ENCODE results near the gene OGFR. TPM values are rescaled to one million over a fixed set of nuclear protein-coding genes. Genes with fewer than 3 reads are reported as not detected.

OGFR gene
- polyA plus RNA-seq, 1 donor: 46.1 TPM

- peaks cover 39% of the 10 kb centered on the region for H3K36me3 ChIP-seq (ENCODE audit: control insufficient read depth, insufficient read depth, low read length)
- no peak for DNase-seq
- H3K9me3 ChIP-seq (ENCODE audit: control insufficient read depth, low read depth, low read length): no peaks in the 10 kb centered on the region
- no peak overlapping the region for H3K4me3 ChIP-seq (ENCODE audit: low read length)
- H3K4me1 ChIP-seq (ENCODE audit: control insufficient read depth, insufficient read depth, low read length): peaks cover 18% of the 10 kb centered on the region
- H3K27ac ChIP-seq (ENCODE audit: low read length): no peak overlapping the region
- 100% methylated on average over 2 of the region's 26 CpGs for WGBS (ENCODE audit: insufficient coverage, low lambda C conversion rate)
- no peaks in the 10 kb centered on the region for H3K27me3 ChIP-seq (ENCODE audit: control insufficient read depth, insufficient read depth, low read length)
Measured at GRCh38 chr20:62800314-62801259, 4.0 kb upstream of the OGFR start.

GRCh38 chr20:62801284-62802010, 3.2 kb upstream of the OGFR start:
- Histone ChIP-seq H3K27me3 (ENCODE audit: control insufficient read depth, insufficient read depth, low read length) (no peaks in the 10 kb centered on the region), H3K27ac (ENCODE audit: low read length) (no peak overlapping the region), H3K4me3 (ENCODE audit: low read length) (no peak overlapping the region), H3K9me3 (ENCODE audit: control insufficient read depth, low read depth, low read length) (no peaks in the 10 kb centered on the region), H3K4me1 (ENCODE audit: control insufficient read depth, insufficient read depth, low read length) (peaks cover 26% of the 10 kb centered on the region), H3K36me3 (ENCODE audit: control insufficient read depth, insufficient read depth, low read length) (peaks cover 42% of the 10 kb centered on the region)
- DNase-seq: no peak
- no CpG with 5 or more reads among the region's 15 CpGs for WGBS (ENCODE audit: insufficient coverage, low lambda C conversion rate)

- Histone ChIP-seq H3K9me3 (ENCODE audit: control insufficient read depth, low read depth, low read length) (no peaks in the 10 kb centered on the region), H3K4me3 (ENCODE audit: low read length) (no peak overlapping the region), H3K36me3 (ENCODE audit: control insufficient read depth, insufficient read depth, low read length) (peaks cover 48% of the 10 kb centered on the region), H3K4me1 (ENCODE audit: control insufficient read depth, insufficient read depth, low read length) (peaks cover 30% of the 10 kb centered on the region), H3K27ac (ENCODE audit: low read length) (no peak overlapping the region), H3K27me3 (ENCODE audit: control insufficient read depth, insufficient read depth, low read length) (no peaks in the 10 kb centered on the region)
- DNase-seq: no peak
- WGBS (ENCODE audit: insufficient coverage, low lambda C conversion rate): no CpG with 5 or more reads among the region's 22 CpGs
Measured at GRCh38 chr20:62802026-62802712, 2.5 kb upstream of the OGFR start.

GRCh38 chr20:62804021-62804626, 511 bp upstream of the OGFR start:
- Histone ChIP-seq H3K36me3 (ENCODE audit: control insufficient read depth, insufficient read depth, low read length) (peaks cover 52% of the 10 kb centered on the region), H3K4me1 (ENCODE audit: control insufficient read depth, insufficient read depth, low read length) (peaks cover 15% of the 10 kb centered on the region)
- no CpG with 5 or more reads among the region's 25 CpGs for WGBS (ENCODE audit: insufficient coverage, low lambda C conversion rate)

GRCh38 chr20:62805155-62805710, 598 bp downstream of the OGFR start:
- H3K4me1 ChIP-seq (ENCODE audit: control insufficient read depth, insufficient read depth, low read length): peaks cover 15% of the 10 kb centered on the region
- peak overlapping the region; percentile 74 for H3K27ac ChIP-seq (ENCODE audit: low read length)
- H3K36me3 ChIP-seq (ENCODE audit: control insufficient read depth, insufficient read depth, low read length): peaks cover 53% of the 10 kb centered on the region
- no CpG with 5 or more reads among the region's 58 CpGs for WGBS (ENCODE audit: insufficient coverage, low lambda C conversion rate)
- no peak for DNase-seq
- H3K9me3 ChIP-seq (ENCODE audit: control insufficient read depth, low read depth, low read length): no peaks in the 10 kb centered on the region
- H3K4me3 ChIP-seq (ENCODE audit: low read length): peak overlapping the region; percentile 82
- no peaks in the 10 kb centered on the region for H3K27me3 ChIP-seq (ENCODE audit: control insufficient read depth, insufficient read depth, low read length)

More at GRCh38 chr20:62804021-62804626, 511 bp upstream of the OGFR start:
- Histone ChIP-seq H3K9me3 (ENCODE audit: control insufficient read depth, low read depth, low read length) (no peaks in the 10 kb centered on the region), H3K27ac (ENCODE audit: low read length) (peak overlapping the region; percentile 31), H3K27me3 (ENCODE audit: control insufficient read depth, insufficient read depth, low read length) (no peaks in the 10 kb centered on the region), H3K4me3 (ENCODE audit: low read length) (peak overlapping the region; percentile 10)
- no peak for DNase-seq

GRCh38 chr20:62805711-62806382, 1.2 kb downstream of the OGFR start:
- H3K27ac ChIP-seq (ENCODE audit: low read length): peak overlapping the region; percentile 74
- WGBS (ENCODE audit: insufficient coverage, low lambda C conversion rate): no CpG with 5 or more reads among the region's 25 CpGs
- H3K27me3 ChIP-seq (ENCODE audit: control insufficient read depth, insufficient read depth, low read length): no peaks in the 10 kb centered on the region
- no peak for DNase-seq
- no peaks in the 10 kb centered on the region for H3K9me3 ChIP-seq (ENCODE audit: control insufficient read depth, low read depth, low read length)
- H3K4me1 ChIP-seq (ENCODE audit: control insufficient read depth, insufficient read depth, low read length): peaks cover 15% of the 10 kb centered on the region
- H3K36me3 ChIP-seq (ENCODE audit: control insufficient read depth, insufficient read depth, low read length): peaks cover 54% of the 10 kb centered on the region
- H3K4me3 ChIP-seq (ENCODE audit: low read length): peak overlapping the region; percentile 82

- Histone ChIP-seq H3K27me3 (ENCODE audit: control insufficient read depth, insufficient read depth, low read length) (no peaks in the 10 kb centered on the region), H3K9me3 (ENCODE audit: control insufficient read depth, low read depth, low read length) (no peaks in the 10 kb centered on the region), H3K4me1 (ENCODE audit: control insufficient read depth, insufficient read depth, low read length) (peaks cover 15% of the 10 kb centered on the region), H3K36me3 (ENCODE audit: control insufficient read depth, insufficient read depth, low read length) (peaks cover 53% of the 10 kb centered on the region), H3K4me3 (ENCODE audit: low read length) (no peak overlapping the region), H3K27ac (ENCODE audit: low read length) (peak overlapping the region; percentile 74)
- no CpG with 5 or more reads among the region's 11 CpGs for WGBS (ENCODE audit: insufficient coverage, low lambda C conversion rate)
- no peak for DNase-seq
Measured at GRCh38 chr20:62806383-62807050, 1.9 kb downstream of the OGFR start.

GRCh38 chr20:62807444-62808210, 3.0 kb downstream of the OGFR start:
- H3K4me1 ChIP-seq (ENCODE audit: control insufficient read depth, insufficient read depth, low read length): peaks cover 15% of the 10 kb centered on the region
- no peak overlapping the region for H3K4me3 ChIP-seq (ENCODE audit: low read length)
- no peaks in the 10 kb centered on the region for H3K9me3 ChIP-seq (ENCODE audit: control insufficient read depth, low read depth, low read length)
- H3K27ac ChIP-seq (ENCODE audit: low read length): no peak overlapping the region
- no peak for DNase-seq
- H3K27me3 ChIP-seq (ENCODE audit: control insufficient read depth, insufficient read depth, low read length): no peaks in the 10 kb centered on the region
- WGBS (ENCODE audit: insufficient coverage, low lambda C conversion rate): no CpG with 5 or more reads among the region's 23 CpGs
- peaks cover 63% of the 10 kb centered on the region for H3K36me3 ChIP-seq (ENCODE audit: control insufficient read depth, insufficient read depth, low read length)

Data from large intestine (tissue), 3 donors.